Measurements from ENCODE around the gene YDJC. TPM values are rescaled to one million over a fixed set of nuclear protein-coding genes. Genes with fewer than 3 reads are reported as not detected.

Gene YDJC
- total and polyA plus RNA-seq, 9 of the 15 experiments (the other 6 are each of a cell fraction or from before 2014, with no cell fraction given) = 13.5 to 871 (median 164) TPM

DNA sequence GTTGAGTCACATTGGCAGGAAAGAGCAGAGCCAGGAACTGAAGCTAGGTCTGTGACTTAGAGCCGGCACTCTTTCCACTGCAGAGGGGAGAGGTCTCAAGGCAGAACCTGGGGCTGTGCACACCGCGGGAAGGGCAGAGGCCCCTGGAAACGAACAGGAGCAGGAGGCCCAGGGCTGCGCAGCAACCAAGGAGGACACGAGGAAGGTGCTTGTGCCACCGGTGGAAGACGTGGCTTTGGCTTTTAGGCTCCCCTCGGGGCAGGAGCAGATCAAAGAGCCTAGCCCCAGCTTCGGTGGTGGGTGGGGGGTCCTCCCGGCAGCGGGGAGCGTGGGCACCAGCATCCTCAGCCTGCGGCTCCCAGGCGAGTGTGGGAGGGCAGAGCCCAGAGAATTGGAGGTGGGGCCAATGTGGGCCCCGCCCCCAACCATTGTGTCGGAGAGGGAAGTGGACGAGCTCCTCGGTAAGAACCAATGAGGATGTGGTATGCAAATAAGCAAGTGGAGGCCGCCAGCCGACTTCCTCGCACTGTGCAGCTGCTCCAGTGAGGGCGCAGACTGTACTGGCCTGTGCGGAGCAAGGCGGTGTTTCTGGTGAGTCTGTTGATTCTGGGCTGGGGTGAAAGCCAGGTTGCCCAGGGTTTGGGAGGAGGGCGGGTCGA, 2.5 kb upstream of the YDJC start, which contains the start of gene CCDC116:
TSS of gene CCDC116 (plus strand) at position 524 of the 659 bp plus-strand sequence. CDS start 422 bp downstream, outside the sequence.
- in situ Hi-C loops (cut with MboI) = loop anchor here (25.0 kb wide), 1 partner anchor 495 kb away; no protein-coding TSS in a partner anchor
- peaks cover 9% of the 10 kb centered on the region for H3K9me1 ChIP-seq (ENCODE audit: control insufficient read depth, insufficient read depth, low read length)
- ATAC-seq (peak; percentile 82), FAIRE-seq (peak; percentile 99), DNase-seq (ENCODE audit: extremely low read depth in 1 of 4, low spot score in 3 of 4) (peak; percentile 99 to 100 (median 100))
- peak within 1 kb of the TSS; percentile 8 for H3K4me3 ChIP-seq
- intact Hi-C loops (cut with micrococcal nuclease) = loop anchor here (1.0 to 10.0 kb wide), 3 partner anchors 9 to 922 kb away; partner anchors contain the start of gene PRAME
- WGBS (ENCODE audit: insufficient coverage, low coverage, missing lambda C conversion rate) = 9% methylated on average over 27 of the region's 27 CpGs
- peaks cover 21% of the 10 kb centered on the region for H3K36me3 ChIP-seq (ENCODE audit: control insufficient read depth, insufficient read depth, low read length)
- H3K27ac ChIP-seq (ENCODE audit: extremely low read depth, low read depth, low read length) = peak within 1 kb of the TSS; percentile 17
- no peaks in the 10 kb centered on the region for H3K27me3 ChIP-seq (ENCODE audit: control insufficient read depth in 2 of 2, insufficient read depth in 2 of 2, low read length in 2 of 2)
- no peaks in the 10 kb centered on the region for H4K20me1 ChIP-seq (replicated peaks; ENCODE audit: control insufficient read depth, insufficient read depth, low read length)
- ChIA-PET POLR2A (interaction anchor here (0.6 to 76.8 kb wide), 15 partner anchors 13 to 1252 kb away, joined by 3 to 4622 read pairs (median 5); partner anchors contain the start of genes CCDC116, PPIL2, SDF2L1 and YDJC), CTCF (ENCODE audit: low intra/inter-chr PET ratio) (interaction anchor here (0.6 to 5.9 kb wide), 3 partner anchors 11 to 454 kb away, joined by 3 to 99 read pairs (median 3); partner anchors contain the start of gene SDF2L1)
- peak within 1 kb of the TSS; percentile 77 for H3K4me2 ChIP-seq (ENCODE audit: insufficient read depth, low read length)
- peak within 1 kb of the TSS; percentile 31 to 79 for H3K9ac ChIP-seq (ENCODE audit: insufficient read depth in 1 of 2, low read depth in 2 of 2, low read length in 2 of 2)
- peaks cover 35% of the 10 kb centered on the region for H3K79me2 ChIP-seq (ENCODE audit: control insufficient read depth, insufficient read depth, low read length)
- peak within 1 kb of the TSS; percentile 88 for H2AFZ ChIP-seq (ENCODE audit: low read depth, low read length)
- H3K4me1 ChIP-seq (replicated peaks in 1 of 2; ENCODE audit: control insufficient read depth in 2 of 2, insufficient read depth in 2 of 2, low read length in 2 of 2) = peaks cover 41 to 85% of the 10 kb centered on the region in 2 experiments
- BruUV-seq (replicated peaks) = no TSS peak
- no peaks in the 10 kb centered on the region for H3K9me3 ChIP-seq (replicated peaks; ENCODE audit: control insufficient read depth, insufficient read depth, low read depth, low read length)
- peak; percentile 69 for TF ChIP-seq ZC3H11A (IDR thresholded peaks at IDR 0.05; ENCODE audit: low read depth, low read length)
- peak; percentile 74 for TF ChIP-seq CHD2 (IDR thresholded peaks at IDR 0.05; ENCODE audit: low read depth, low read length)
- TF ChIP-seq, protein P1, sequence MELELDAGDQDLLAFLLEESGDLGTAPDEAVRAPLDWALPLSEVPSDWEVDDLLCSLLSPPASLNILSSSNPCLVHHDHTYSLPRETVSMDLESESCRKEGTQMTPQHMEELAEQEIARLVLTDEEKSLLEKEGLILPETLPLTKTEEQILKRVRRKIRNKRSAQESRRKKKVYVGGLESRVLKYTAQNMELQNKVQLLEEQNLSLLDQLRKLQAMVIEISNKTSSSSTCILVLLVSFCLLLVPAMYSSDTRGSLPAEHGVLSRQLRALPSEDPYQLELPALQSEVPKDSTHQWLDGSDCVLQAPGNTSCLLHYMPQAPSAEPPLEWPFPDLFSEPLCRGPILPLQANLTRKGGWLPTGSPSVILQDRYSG (tag; conservative IDR thresholded peaks at IDR 0.05; ENCODE audit: low read depth) = no peak
- peak in 1 of 2 experiments; percentile 85; a peak in 2 of 4 replicates for TF ChIP-seq ZMIZ1 (IDR thresholded peaks at IDR 0.05; ENCODE audit: low read depth in 2 of 2, low read length in 2 of 2)
- TF ChIP-seq EWSR1 (IDR thresholded peaks at IDR 0.05; ENCODE audit: borderline replicate concordance, low read depth, partially characterized antibody) = no peak
- TF ChIP-seq ZNF740 (CRISPR knock-in tag; IDR thresholded peaks at IDR 0.05) = no peak
- TF ChIP-seq ZNF740 (tag; IDR thresholded peaks at IDR 0.05) = no peak
- TF ChIP-seq TBL1XR1 (IDR thresholded peaks at IDR 0.05; ENCODE audit: low read length in 2 of 2) = peak; percentile 80 to 89; a peak in 3 of 4 replicates
- TF ChIP-seq ZNF79 (CRISPR knock-in tag; IDR thresholded peaks at IDR 0.05; ENCODE audit: low read depth) = no peak

All from K562 (cell line).